Body of pancreas (tissue), 4 donors: Measurements from ENCODE around the gene SPINK5.

ENCODE experiments used
- CTCF ChIP-seq, 7 experiments: fragments of 450-650 bp in 4 of 7; fragments of 200-600 bp in 3 of 7; sonication (generic) in 3 of 7; IDR thresholded peaks; one replicate each; pipeline ENCODE4 v1.5.1; 2016 to 2019; ENCODE audit warnings: antibody characterized with exemption in 7 of 7
- POLR2A ChIP-seq, 3 donors: fragments of 450-650 bp; IDR thresholded peaks; one replicate each; pipeline ENCODE4 v1.6.1; 2016; ENCODE audit warnings: antibody characterized with exemption in 3 of 3, mild to moderate bottlenecking in 2 of 3

- TF ChIP-seq CTCF (IDR thresholded peaks at IDR 0.05) (no peak), POLR2A (IDR thresholded peaks at IDR 0.05) (no peak)
Measured at GRCh38 chr5:148163345-148163744, 99.6 kb downstream of the SPINK5 start.
